Measurements from ENCODE around the gene PTPRC.

PTPRC gene

DNA sequence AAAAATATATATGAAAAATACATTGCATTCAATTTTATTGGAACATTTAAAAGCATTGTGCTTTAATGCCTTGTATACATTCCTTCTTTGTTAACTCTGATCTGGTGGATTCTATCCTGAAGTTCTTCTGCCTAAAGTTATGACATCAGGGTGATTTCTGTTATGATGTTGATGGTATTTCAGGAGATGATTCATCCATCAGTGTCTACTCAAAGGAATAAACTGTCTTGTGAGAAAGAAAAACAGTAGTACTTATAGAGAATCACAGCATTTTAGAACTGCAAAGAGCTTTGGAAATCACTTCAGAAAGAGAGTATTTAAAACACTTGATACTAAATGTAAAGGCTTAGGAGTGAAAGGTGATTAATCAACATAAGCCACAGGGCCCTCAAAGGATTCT lies 155.7 kb downstream of the PTPRC start:
- TF ChIP-seq, protein P1, sequence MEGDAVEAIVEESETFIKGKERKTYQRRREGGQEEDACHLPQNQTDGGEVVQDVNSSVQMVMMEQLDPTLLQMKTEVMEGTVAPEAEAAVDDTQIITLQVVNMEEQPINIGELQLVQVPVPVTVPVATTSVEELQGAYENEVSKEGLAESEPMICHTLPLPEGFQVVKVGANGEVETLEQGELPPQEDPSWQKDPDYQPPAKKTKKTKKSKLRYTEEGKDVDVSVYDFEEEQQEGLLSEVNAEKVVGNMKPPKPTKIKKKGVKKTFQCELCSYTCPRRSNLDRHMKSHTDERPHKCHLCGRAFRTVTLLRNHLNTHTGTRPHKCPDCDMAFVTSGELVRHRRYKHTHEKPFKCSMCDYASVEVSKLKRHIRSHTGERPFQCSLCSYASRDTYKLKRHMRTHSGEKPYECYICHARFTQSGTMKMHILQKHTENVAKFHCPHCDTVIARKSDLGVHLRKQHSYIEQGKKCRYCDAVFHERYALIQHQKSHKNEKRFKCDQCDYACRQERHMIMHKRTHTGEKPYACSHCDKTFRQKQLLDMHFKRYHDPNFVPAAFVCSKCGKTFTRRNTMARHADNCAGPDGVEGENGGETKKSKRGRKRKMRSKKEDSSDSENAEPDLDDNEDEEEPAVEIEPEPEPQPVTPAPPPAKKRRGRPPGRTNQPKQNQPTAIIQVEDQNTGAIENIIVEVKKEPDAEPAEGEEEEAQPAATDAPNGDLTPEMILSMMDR (conservative IDR thresholded peaks at IDR 0.05): no peak
- no peak overlapping the region for H3K27ac ChIP-seq

DNA sequence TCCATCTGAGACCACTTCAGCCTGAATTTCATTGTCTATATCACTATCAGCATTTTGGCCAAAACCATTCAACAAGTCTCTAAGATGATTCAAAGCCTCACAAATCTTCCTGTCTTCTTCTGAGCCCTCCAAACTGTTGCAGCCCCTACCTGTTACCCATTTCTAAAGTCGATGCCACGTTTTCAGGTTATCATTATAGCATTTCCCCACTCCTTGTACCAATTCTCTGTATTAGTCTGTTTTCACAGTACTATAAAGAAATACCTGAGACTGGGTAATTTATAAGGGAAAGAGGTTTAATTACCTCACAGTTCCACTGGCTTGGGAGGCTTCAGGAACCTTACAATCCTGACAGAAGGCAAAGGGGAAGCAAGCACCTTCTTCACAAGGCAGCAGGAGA lies 158.8 kb downstream of the PTPRC start:
- TF ChIP-seq, protein P1 (conservative IDR thresholded peaks at IDR 0.05): no peak
- H3K27ac ChIP-seq: no peak overlapping the region

DNA sequence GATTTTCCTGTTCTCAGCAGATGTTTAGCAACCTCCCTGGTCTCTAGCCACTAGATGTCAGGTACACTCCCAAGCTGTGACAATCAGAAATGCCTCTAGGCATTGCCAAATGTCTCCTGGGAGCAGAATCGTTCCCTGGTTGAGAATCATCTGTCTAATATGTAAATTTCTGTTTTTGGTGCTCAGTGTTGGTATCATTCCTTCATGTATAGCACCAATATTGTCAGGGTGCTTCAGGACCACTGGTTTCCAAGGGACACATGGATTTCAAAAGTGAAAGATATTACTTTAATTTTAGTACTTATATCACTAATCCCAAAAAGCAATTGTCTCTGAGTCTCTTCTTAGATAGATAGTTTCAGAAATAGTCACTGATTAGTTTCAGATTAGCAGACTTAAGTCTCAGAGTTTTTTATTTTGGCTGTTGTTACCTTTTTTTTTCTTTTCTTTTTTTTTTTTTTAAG lies 160.1 kb downstream of the PTPRC start:
- TF ChIP-seq, protein P1 (conservative IDR thresholded peaks at IDR 0.05): no peak; the same call in 1 of the 2 replicates
- no peak overlapping the region for H3K27ac ChIP-seq

DNA sequence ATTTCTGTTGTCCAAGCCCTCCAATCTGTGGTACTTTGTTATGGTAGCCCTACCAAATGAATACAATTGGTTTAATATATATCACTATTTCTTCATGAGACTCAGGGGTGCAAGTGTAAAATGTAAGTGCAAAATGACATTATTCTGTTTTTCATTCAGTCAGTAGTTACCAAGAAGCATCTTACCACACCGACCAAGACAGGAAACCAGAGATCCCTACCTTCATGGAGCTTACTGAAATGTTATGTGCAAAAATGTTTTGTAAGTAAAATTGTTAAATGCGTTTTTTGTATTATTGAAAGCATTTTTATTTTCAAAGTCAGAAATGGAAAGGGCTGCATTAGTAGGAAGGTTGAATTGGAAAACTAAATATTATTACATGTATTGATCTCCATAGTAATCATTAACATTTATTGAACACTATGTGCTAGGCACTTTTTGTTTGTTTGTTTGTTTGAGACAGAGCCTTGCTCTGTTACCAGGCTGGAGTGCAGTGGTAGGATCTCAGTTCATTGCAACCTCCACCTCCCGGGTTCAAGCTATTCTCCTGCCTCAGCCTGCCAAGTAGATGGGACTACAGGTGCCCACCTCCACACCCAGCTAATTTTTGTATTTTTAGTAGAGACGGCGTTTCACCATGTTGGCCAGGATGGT lies 166.8 kb downstream of the PTPRC start:
- H3K27ac ChIP-seq: no peak overlapping the region
- TF ChIP-seq, protein P1 (conservative IDR thresholded peaks at IDR 0.05): no peak

DNA sequence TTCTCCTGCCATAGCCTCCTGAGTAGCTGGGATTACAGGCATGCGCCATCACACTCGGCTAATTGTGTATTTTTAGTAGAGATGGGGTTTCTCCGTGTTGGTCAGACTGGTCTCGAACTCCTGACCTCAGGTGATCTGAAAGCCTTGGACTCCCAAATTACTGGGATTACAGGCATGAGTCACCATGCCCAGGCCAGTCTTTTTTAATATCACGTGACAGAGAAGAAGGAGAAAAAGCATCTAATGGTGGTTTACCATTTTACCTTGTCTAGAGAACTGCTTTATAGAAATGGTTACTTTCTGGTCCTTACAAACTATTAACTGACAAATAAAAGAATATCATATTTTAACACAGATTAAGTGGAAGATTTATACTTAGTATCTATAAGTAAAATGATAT lies 168.0 kb downstream of the PTPRC start:
- H3K27ac ChIP-seq: no peak overlapping the region
- TF ChIP-seq, protein P1 (conservative IDR thresholded peaks at IDR 0.05): no peak

Data from VCaP (cell line).